Thyroid gland (tissue), 4 donors: ENCODE data around the gene HOXB2. TPM values are rescaled to one million over a fixed set of nuclear protein-coding genes. Genes with fewer than 3 reads are reported as not detected.
"Not testable (repeated sequence)": the region's sequence is repeated elsewhere in the genome, so short reads cannot be mapped to it uniquely, and the experiment has no call there.

Experiments
- DNase-seq, 2 donors: peaks; one replicate each; pipeline ENCODE4 v3.0.0-alpha.2; 2019
- H3K27ac ChIP-seq, 3 donors: fragments of 200-600 bp; sonication (generic); 1 replicate in 2 of 3; 2 replicates in 1 of 3; pipeline ENCODE4 v1.5.1; 2016 to 2019; ENCODE audit warnings: mild to moderate bottlenecking in 1 of 3, moderate library complexity in 1 of 3
- H3K27me3 ChIP-seq: fragments of 200-600 bp; sonication (generic); one replicate; pipeline ENCODE4 v1.5.1; 2019
- H3K36me3 ChIP-seq, 2 donors: fragments of 200-600 bp; sonication (generic); one replicate each; pipeline ENCODE4 v1.5.1; 2016 to 2019
- H3K4me1 ChIP-seq, 2 donors: fragments of 200-600 bp; sonication (generic); one replicate each; pipeline ENCODE4 v1.5.1; 2017 to 2019
- H3K4me3 ChIP-seq, 3 donors: fragments of 200-600 bp; sonication (generic); replicated peaks in 1 of 3; 1 replicate in 2 of 3; 2 replicates in 1 of 3; pipeline ENCODE4 v1.5.1; 2016; ENCODE audit warnings: mild to moderate bottlenecking in 1 of 3
- H3K9me3 ChIP-seq: fragments of 200-600 bp; sonication (generic); one replicate; pipeline ENCODE4 v1.5.1; 2017
- CTCF ChIP-seq, 6 experiments: fragments of 200-600 bp in 3 of 6; fragments of 450-650 bp in 3 of 6; sonication (generic) in 3 of 6; IDR thresholded peaks; one replicate each; pipeline ENCODE4 v1.5.1; 2016 to 2019; ENCODE audit warnings: antibody characterized with exemption in 6 of 6, mild to moderate bottlenecking in 2 of 6, inconsistent platforms in 1 of 6, moderate library complexity in 1 of 6
- POLR2A ChIP-seq, 2 donors: fragments of 450-650 bp; IDR thresholded peaks; one replicate each; pipeline ENCODE4 v1.6.1; 2017; ENCODE audit warnings: antibody characterized with exemption in 2 of 2, mild to moderate bottlenecking in 2 of 2, moderate library complexity in 1 of 2
- WGBS, 2 donors: methylation state at CpG; one replicate each; pipeline ENCODE4 v1.1.5; 2017; 5-methylcytosine and 5-hydroxymethylcytosine counted together
- intact Hi-C: fragments of 100-400 bp; cut with DNase I; formaldehyde crosslinking; loops from one replicate; pipeline ENCODE4 v1.15.1; 2023
- total RNA-seq, 4 donors: library from RNA; depleted of rRNA; stranded (reverse); fragments of >200 nt; gene quantifications; one replicate each; pipeline ENCODE4 v1.2.3, GENCODE V29; 2016

Gene HOXB2
- total RNA-seq, 4 donors from 2014 or later: 2.6 to 9.4 (median 5.2) TPM

- Histone ChIP-seq H3K27me3 (no peaks in the 10 kb centered on the region), H3K36me3 (no peaks in the 10 kb centered on the region), H3K4me1 (no peaks in the 10 kb centered on the region), H3K27ac (no peak overlapping the region), H3K9me3 (no peaks in the 10 kb centered on the region), H3K4me3 (no peak overlapping the region)
- 80 to 85% methylated on average over 7 of the region's 7 CpGs for WGBS, 2 donors
- TF ChIP-seq POLR2A (IDR thresholded peaks at IDR 0.05): no peak
- no peak for TF ChIP-seq CTCF (IDR thresholded peaks at IDR 0.05)
- DNase-seq: no peak
- intact Hi-C loops: no loop called here
Measured at GRCh38 chr17:48510761-48511604, 33.9 kb downstream of the HOXB2 start.

- Histone ChIP-seq H3K27ac (no peak overlapping the region), H3K9me3 (no peaks in the 10 kb centered on the region), H3K27me3 (no peaks in the 10 kb centered on the region), H3K4me1 (no peaks in the 10 kb centered on the region), H3K4me3 (no peak overlapping the region), H3K36me3 (no peaks in the 10 kb centered on the region)
- TF ChIP-seq POLR2A (IDR thresholded peaks at IDR 0.05): no peak
- TF ChIP-seq CTCF (IDR thresholded peaks at IDR 0.05): no peak
- no peak for DNase-seq
- WGBS, 2 donors: 95 to 98% methylated on average over 2 of the region's 2 CpGs
- intact Hi-C loops: no loop called here
Measured at GRCh38 chr17:48510381-48510760, 34.5 kb downstream of the HOXB2 start.

GRCh38 chr17:48509708-48510107 is 35.2 kb downstream of the HOXB2 start:
- H3K27me3 ChIP-seq, H3K27ac ChIP-seq, H3K4me3 ChIP-seq, H3K9me3 ChIP-seq, DNase-seq, H3K4me1 ChIP-seq, H3K36me3 ChIP-seq, intact Hi-C loops: not testable (repeated sequence)
- 86 to 96% methylated on average over 7 of the region's 7 CpGs for WGBS, 2 donors

- TF ChIP-seq CTCF (IDR thresholded peaks at IDR 0.05) (no peak), POLR2A (IDR thresholded peaks at IDR 0.05) (no peak)
- DNase-seq: no peak
- no peaks in the 10 kb centered on the region for H3K36me3 ChIP-seq
- no peaks in the 10 kb centered on the region for H3K4me1 ChIP-seq
- WGBS, 2 donors: 80 to 89% methylated on average over 5 of the region's 5 CpGs
- no peaks in the 10 kb centered on the region for H3K9me3 ChIP-seq
- no peak overlapping the region for H3K4me3 ChIP-seq
- intact Hi-C loops: no loop called here
- no peaks in the 10 kb centered on the region for H3K27me3 ChIP-seq
- H3K27ac ChIP-seq: no peak overlapping the region
Measured at GRCh38 chr17:48506246-48506645, 38.7 kb downstream of the HOXB2 start.

- Histone ChIP-seq H3K4me3 (no peak overlapping the region), H3K4me1 (no peaks in the 10 kb centered on the region), H3K27ac (no peak overlapping the region), H3K36me3 (no peaks in the 10 kb centered on the region), H3K27me3 (no peaks in the 10 kb centered on the region), H3K9me3 (no peaks in the 10 kb centered on the region)
- TF ChIP-seq POLR2A (IDR thresholded peaks at IDR 0.05) (no peak), CTCF (IDR thresholded peaks at IDR 0.05) (no peak)
- intact Hi-C loops: no loop called here
- DNase-seq: no peak
- 50 to 63% methylated on average over 1 of the region's 1 CpG for WGBS, 2 donors
Measured at GRCh38 chr17:48505788-48506187, 39.1 kb downstream of the HOXB2 start.
